WTC11 (cell line): ENCODE data around the gene ANO10. TPM values are rescaled to one million over a fixed set of nuclear protein-coding genes. Genes with fewer than 3 reads are reported as not detected.

ENCODE experiments used
- ATAC-seq: fragments of 200-7000 bp; cut with Tn5 transposase; 2 replicates; pipeline ENCODE4 v1.10.0; 2021; ENCODE audit warnings: mild to moderate bottlenecking, moderate library complexity
- CTCF ChIA-PET: fragments of 300-600 bp; sonication (Branson Sonifier 250); formaldehyde crosslinking; loops from one replicate; lab custom pipeline; 2021; ENCODE audit warnings: antibody characterized with exemption; lab: Charles Lee
- POLR2A ChIA-PET: fragments of 350-600 bp; sonication (Branson Sonifier 250); formaldehyde crosslinking; loops from one replicate; lab custom pipeline; 2021; ENCODE audit warnings: antibody characterized with exemption; lab: Charles Lee
- DNase-seq: peaks from one replicate; pipeline ENCODE4 v3.0.0; 2021; ENCODE audit warnings: low spot score
- H3K27ac Mint-ChIP-seq: 2 replicates; pipeline ENCODE4 v1.8.0; 2021; ENCODE audit warnings: mixed read lengths
- H3K27me3 Mint-ChIP-seq: 2 replicates; pipeline ENCODE4 v1.8.0; 2021; ENCODE audit warnings: low read depth, mild to moderate bottlenecking, moderate library complexity, mixed read lengths
- H3K36me3 Mint-ChIP-seq: 2 replicates; pipeline ENCODE4 v1.8.0; 2021; ENCODE audit warnings: mixed read lengths
- H3K4me1 Mint-ChIP-seq: 2 replicates; pipeline ENCODE4 v1.8.0; 2022; ENCODE audit warnings: mixed read lengths
- H3K4me3 Mint-ChIP-seq: 2 replicates; pipeline ENCODE4 v1.8.0; 2021; ENCODE audit warnings: mild to moderate bottlenecking, moderate library complexity, mixed read lengths
- H3K9me3 Mint-ChIP-seq: 2 replicates; pipeline ENCODE4 v1.8.0; 2021; ENCODE audit warnings: mixed read lengths
- CREM ChIP-seq: sonication (generic); formaldehyde crosslinking; IDR thresholded peaks from 2 replicates; pipeline ENCODE4 v1.8.1; 2022; ENCODE audit warnings: mild to moderate bottlenecking, missing genetic modification reagents, moderate library complexity
- ELF4 ChIP-seq: sonication (generic); formaldehyde crosslinking; IDR thresholded peaks from 2 replicates; pipeline ENCODE4 v1.8.1; 2022; ENCODE audit warnings: low read depth, mild to moderate bottlenecking, moderate library complexity, missing genetic modification reagents
- ESRRA ChIP-seq: sonication (generic); formaldehyde crosslinking; IDR thresholded peaks from 2 replicates; pipeline ENCODE4 v1.8.1; 2022; ENCODE audit warnings: mild to moderate bottlenecking, missing genetic modification reagents, borderline replicate concordance
- ETV6 ChIP-seq: sonication (generic); formaldehyde crosslinking; IDR thresholded peaks from 2 replicates; pipeline ENCODE4 v1.8.1; 2022; ENCODE audit warnings: mild to moderate bottlenecking, missing genetic modification reagents
- JUN ChIP-seq: sonication (generic); formaldehyde crosslinking; IDR thresholded peaks from 2 replicates; pipeline ENCODE4 v1.8.0; 2023; ENCODE audit warnings: mild to moderate bottlenecking, missing genetic modification reagents
- MXD4 ChIP-seq: fragments of 250-450 bp; sonication (Bioruptor Pico); IDR thresholded peaks from 2 replicates; pipeline ENCODE4 v1.8.0; 2021; ENCODE audit warnings: mild to moderate bottlenecking, moderate library complexity, borderline replicate concordance
- NR1H2 ChIP-seq: sonication (generic); formaldehyde crosslinking; IDR thresholded peaks from 2 replicates; pipeline ENCODE4 v1.9.0; 2021; ENCODE audit warnings: mild to moderate bottlenecking, moderate library complexity, missing genetic modification reagents
- SMAD3 ChIP-seq: sonication (generic); formaldehyde crosslinking; IDR thresholded peaks from 2 replicates; pipeline ENCODE4 v1.8.0; 2022; ENCODE audit warnings: missing genetic modification reagents, mild to moderate bottlenecking, borderline replicate concordance
- SMAD4 ChIP-seq: sonication (generic); formaldehyde crosslinking; IDR thresholded peaks from 2 replicates; pipeline ENCODE4 v1.8.0; 2022; ENCODE audit warnings: mild to moderate bottlenecking, missing genetic modification reagents
- TCF7 ChIP-seq: sonication (generic); formaldehyde crosslinking; IDR thresholded peaks from 2 replicates; pipeline ENCODE4 v1.8.0; 2022; ENCODE audit warnings: mild to moderate bottlenecking, low read depth, missing genetic modification reagents, moderate library complexity
- TEAD4 ChIP-seq: sonication (generic); formaldehyde crosslinking; IDR thresholded peaks from 2 replicates; pipeline ENCODE4 v1.8.0; 2022; ENCODE audit warnings: mild to moderate bottlenecking, missing genetic modification reagents
- ZNF232 ChIP-seq: sonication (generic); formaldehyde crosslinking; IDR thresholded peaks from 2 replicates; pipeline ENCODE4 v1.8.0; 2022; ENCODE audit warnings: mild to moderate bottlenecking, missing genetic modification reagents
- ZNF416 ChIP-seq: fragments of 250-450 bp; sonication (Bioruptor Pico); IDR thresholded peaks from 2 replicates; pipeline ENCODE4 v1.9.0; 2021; ENCODE audit warnings: mild to moderate bottlenecking, inconsistent platforms
- total RNA-seq: library from RNA; stranded (reverse); gene quantifications from 3 replicates; pipeline ENCODE4 v1.2.3, GENCODE V29; 2021
- TF ChIP-seq, protein P1 (sequence below): sonication (generic); formaldehyde crosslinking; IDR thresholded peaks from 2 replicates; pipeline ENCODE4 v1.8.0; 2022; ENCODE audit warnings: mild to moderate bottlenecking, missing genetic modification reagents
- TF ChIP-seq, protein P2 (sequence below): sonication (generic); formaldehyde crosslinking; IDR thresholded peaks from 2 replicates; pipeline ENCODE4 v1.8.1; 2023; ENCODE audit warnings: mild to moderate bottlenecking, moderate library complexity, missing genetic modification reagents
- TF ChIP-seq, protein P3 (sequence below): sonication (generic); formaldehyde crosslinking; IDR thresholded peaks from 2 replicates; pipeline ENCODE4 v1.8.1; 2023; ENCODE audit warnings: mild to moderate bottlenecking, missing genetic modification reagents, moderate library complexity
- TF ChIP-seq, protein P4 (sequence below): fragments of 250-450 bp; sonication (Bioruptor Pico); IDR thresholded peaks from 2 replicates; pipeline ENCODE4 v1.9.0; 2021; ENCODE audit warnings: mild to moderate bottlenecking
- TF ChIP-seq, protein P5 (sequence below): sonication (generic); formaldehyde crosslinking; IDR thresholded peaks from 2 replicates; pipeline ENCODE4 v1.8.1; 2023; ENCODE audit warnings: mild to moderate bottlenecking, missing genetic modification reagents
- TF ChIP-seq, protein P6 (sequence below): sonication (generic); formaldehyde crosslinking; IDR thresholded peaks from 2 replicates; pipeline ENCODE4 v1.8.1; 2023; ENCODE audit warnings: mild to moderate bottlenecking, missing genetic modification reagents, moderate library complexity
- TF ChIP-seq, protein P7 (sequence below): sonication (generic); formaldehyde crosslinking; conservative IDR thresholded peaks from 2 replicates; pipeline ENCODE4 v1.8.1; 2022; ENCODE audit warnings: mild to moderate bottlenecking, missing genetic modification reagents
- TF ChIP-seq, protein P8 (sequence below): sonication (generic); formaldehyde crosslinking; IDR thresholded peaks from 2 replicates; pipeline ENCODE4 v1.8.1; 2022; ENCODE audit warnings: mild to moderate bottlenecking, moderate library complexity, missing genetic modification reagents
- TF ChIP-seq, protein P9 (sequence below): sonication (generic); formaldehyde crosslinking; IDR thresholded peaks from 2 replicates; pipeline ENCODE4 v1.8.1; 2023; ENCODE audit warnings: mild to moderate bottlenecking, missing genetic modification reagents

ANO10 gene
- total RNA-seq, 1 experiment from 2014 or later, result 35.1 TPM

DNA sequence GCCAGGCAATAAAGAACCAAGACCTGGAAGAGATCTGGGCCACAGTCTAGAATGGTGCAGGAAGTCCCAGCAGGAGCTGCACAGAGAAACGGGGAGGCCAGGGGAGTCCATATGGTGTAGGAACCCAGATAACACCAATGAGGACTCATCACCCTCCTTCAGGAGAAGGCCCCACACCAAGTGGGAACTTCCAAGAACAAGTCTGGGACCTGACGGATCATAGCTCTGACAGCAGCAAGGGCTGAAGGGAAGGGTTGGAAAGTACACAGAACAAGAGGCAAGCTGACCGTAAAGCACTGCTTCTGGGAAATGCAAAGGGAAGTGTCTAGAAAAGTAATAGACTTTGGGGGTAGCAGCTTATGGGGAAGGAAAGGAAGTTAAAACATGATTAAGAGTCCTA, 34.5 kb downstream of the ANO10 start:
- ChIA-PET POLR2A (no interaction called here), CTCF (no interaction called here)
- peak overlapping the region; percentile 63; the same call in 1 of the 2 replicates for H3K27ac Mint-ChIP-seq

DNA sequence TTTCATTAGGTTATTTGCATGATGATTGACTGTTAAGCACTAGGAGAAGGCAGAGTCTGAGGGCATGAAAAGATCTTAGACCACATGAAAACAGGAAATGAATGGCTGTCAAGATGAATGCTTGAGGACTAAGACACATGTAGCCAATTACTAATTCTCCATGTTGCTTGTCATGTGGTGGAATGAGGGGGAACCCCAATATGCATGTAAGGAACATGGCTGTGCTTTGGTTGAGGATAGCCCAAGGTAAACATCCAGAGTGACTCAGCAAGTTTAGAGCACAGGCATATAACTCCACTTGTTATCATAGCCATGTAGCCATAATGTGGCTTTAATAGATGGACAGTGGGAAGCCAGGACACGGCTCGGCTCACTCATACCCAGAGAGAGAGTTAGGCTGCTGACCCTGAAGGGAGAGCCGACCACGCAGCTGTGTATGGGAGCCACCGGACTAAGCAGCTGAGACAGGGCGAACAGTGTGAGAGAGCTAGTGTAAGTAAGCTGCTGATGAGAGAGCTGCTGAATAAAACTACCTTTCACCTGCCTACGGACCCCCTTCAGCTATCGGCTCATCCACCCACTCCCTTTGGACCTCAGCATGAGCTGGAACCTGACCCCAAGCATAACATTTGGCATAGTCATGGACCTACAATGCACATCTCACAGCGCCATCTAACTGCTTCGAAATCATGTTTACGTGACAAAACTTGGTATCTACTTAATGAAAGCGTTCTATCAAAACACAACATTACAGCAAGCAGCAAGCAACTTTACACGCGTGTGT, 37.6 kb downstream of the ANO10 start:
- Mint-ChIP-seq H3K4me1 (peaks cover 22% of the 10 kb centered on the region), H3K27me3 (no peaks in the 10 kb centered on the region), H3K9me3 (peaks cover 8% of the 10 kb centered on the region), H3K4me3 (no peak overlapping the region), H3K27ac (peak overlapping the region; percentile 29; the same call in 1 of the 2 replicates), H3K36me3 (peaks cover 4% of the 10 kb centered on the region; the same call in 1 of the 2 replicates)
- CTCF ChIA-PET, result interaction anchor here (0.6 to 1.2 kb wide), 2 partner anchors 36 to 361 kb away, joined by 3 to 7 read pairs; no protein-coding TSS in a partner anchor
- DNase-seq, result no peak
- no peak for ATAC-seq
- POLR2A ChIA-PET, result no interaction called here
- TF ChIP-seq, protein P1, sequence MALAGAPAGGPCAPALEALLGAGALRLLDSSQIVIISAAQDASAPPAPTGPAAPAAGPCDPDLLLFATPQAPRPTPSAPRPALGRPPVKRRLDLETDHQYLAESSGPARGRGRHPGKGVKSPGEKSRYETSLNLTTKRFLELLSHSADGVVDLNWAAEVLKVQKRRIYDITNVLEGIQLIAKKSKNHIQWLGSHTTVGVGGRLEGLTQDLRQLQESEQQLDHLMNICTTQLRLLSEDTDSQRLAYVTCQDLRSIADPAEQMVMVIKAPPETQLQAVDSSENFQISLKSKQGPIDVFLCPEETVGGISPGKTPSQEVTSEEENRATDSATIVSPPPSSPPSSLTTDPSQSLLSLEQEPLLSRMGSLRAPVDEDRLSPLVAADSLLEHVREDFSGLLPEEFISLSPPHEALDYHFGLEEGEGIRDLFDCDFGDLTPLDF (CRISPR knock-in tag), result no peak
- TF ChIP-seq, protein P2, sequence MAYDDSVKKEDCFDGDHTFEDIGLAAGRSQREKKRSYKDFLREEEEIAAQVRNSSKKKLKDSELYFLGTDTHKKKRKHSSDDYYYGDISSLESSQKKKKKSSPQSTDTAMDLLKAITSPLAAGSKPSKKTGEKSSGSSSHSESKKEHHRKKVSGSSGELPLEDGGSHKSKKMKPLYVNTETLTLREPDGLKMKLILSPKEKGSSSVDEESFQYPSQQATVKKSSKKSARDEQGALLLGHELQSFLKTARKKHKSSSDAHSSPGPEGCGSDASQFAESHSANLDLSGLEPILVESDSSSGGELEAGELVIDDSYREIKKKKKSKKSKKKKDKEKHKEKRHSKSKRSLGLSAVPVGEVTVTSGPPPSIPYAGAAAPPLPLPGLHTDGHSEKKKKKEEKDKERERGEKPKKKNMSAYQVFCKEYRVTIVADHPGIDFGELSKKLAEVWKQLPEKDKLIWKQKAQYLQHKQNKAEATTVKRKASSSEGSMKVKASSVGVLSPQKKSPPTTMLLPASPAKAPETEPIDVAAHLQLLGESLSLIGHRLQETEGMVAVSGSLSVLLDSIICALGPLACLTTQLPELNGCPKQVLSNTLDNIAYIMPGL (CRISPR knock-in tag), result no peak
- TF ChIP-seq, protein P3, sequence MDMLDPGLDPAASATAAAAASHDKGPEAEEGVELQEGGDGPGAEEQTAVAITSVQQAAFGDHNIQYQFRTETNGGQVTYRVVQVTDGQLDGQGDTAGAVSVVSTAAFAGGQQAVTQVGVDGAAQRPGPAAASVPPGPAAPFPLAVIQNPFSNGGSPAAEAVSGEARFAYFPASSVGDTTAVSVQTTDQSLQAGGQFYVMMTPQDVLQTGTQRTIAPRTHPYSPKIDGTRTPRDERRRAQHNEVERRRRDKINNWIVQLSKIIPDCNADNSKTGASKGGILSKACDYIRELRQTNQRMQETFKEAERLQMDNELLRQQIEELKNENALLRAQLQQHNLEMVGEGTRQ, result no peak
- no peak for TF ChIP-seq TEAD4 (CRISPR knock-in tag)
- no peak for TF ChIP-seq CREM (CRISPR knock-in tag)
- TF ChIP-seq, protein P4, sequence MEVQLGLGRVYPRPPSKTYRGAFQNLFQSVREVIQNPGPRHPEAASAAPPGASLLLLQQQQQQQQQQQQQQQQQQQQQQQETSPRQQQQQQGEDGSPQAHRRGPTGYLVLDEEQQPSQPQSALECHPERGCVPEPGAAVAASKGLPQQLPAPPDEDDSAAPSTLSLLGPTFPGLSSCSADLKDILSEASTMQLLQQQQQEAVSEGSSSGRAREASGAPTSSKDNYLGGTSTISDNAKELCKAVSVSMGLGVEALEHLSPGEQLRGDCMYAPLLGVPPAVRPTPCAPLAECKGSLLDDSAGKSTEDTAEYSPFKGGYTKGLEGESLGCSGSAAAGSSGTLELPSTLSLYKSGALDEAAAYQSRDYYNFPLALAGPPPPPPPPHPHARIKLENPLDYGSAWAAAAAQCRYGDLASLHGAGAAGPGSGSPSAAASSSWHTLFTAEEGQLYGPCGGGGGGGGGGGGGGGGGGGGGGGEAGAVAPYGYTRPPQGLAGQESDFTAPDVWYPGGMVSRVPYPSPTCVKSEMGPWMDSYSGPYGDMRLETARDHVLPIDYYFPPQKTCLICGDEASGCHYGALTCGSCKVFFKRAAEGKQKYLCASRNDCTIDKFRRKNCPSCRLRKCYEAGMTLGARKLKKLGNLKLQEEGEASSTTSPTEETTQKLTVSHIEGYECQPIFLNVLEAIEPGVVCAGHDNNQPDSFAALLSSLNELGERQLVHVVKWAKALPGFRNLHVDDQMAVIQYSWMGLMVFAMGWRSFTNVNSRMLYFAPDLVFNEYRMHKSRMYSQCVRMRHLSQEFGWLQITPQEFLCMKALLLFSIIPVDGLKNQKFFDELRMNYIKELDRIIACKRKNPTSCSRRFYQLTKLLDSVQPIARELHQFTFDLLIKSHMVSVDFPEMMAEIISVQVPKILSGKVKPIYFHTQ (CRISPR knock-in tag), result no peak
- TF ChIP-seq, protein P5, sequence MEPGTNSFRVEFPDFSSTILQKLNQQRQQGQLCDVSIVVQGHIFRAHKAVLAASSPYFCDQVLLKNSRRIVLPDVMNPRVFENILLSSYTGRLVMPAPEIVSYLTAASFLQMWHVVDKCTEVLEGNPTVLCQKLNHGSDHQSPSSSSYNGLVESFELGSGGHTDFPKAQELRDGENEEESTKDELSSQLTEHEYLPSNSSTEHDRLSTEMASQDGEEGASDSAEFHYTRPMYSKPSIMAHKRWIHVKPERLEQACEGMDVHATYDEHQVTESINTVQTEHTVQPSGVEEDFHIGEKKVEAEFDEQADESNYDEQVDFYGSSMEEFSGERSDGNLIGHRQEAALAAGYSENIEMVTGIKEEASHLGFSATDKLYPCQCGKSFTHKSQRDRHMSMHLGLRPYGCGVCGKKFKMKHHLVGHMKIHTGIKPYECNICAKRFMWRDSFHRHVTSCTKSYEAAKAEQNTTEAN (CRISPR knock-in tag), result no peak
- TF ChIP-seq ZNF416 (CRISPR knock-in tag), result no peak
- TF ChIP-seq NR1H2 (CRISPR knock-in tag), result no peak
- no peak for TF ChIP-seq JUN (CRISPR knock-in tag)
- no peak for TF ChIP-seq ZNF232 (CRISPR knock-in tag)
- no peak for TF ChIP-seq ETV6 (CRISPR knock-in tag)
- no peak for TF ChIP-seq TCF7
- TF ChIP-seq MXD4, result no peak

More for the DNA sequence above, 34.5 kb downstream of the ANO10 start:
- DNase-seq (no peak), ATAC-seq (no peak)
- peaks cover 2% of the 10 kb centered on the region; the same call in 1 of the 2 replicates for H3K27me3 Mint-ChIP-seq
- peaks cover 22% of the 10 kb centered on the region for H3K4me1 Mint-ChIP-seq
- TF ChIP-seq, protein P6, sequence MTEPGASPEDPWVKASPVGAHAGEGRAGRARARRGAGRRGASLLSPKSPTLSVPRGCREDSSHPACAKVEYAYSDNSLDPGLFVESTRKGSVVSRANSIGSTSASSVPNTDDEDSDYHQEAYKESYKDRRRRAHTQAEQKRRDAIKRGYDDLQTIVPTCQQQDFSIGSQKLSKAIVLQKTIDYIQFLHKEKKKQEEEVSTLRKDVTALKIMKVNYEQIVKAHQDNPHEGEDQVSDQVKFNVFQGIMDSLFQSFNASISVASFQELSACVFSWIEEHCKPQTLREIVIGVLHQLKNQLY (CRISPR knock-in tag), result no peak
- TF ChIP-seq, protein P7, sequence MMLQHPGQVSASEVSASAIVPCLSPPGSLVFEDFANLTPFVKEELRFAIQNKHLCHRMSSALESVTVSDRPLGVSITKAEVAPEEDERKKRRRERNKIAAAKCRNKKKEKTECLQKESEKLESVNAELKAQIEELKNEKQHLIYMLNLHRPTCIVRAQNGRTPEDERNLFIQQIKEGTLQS, result no peak
- TF ChIP-seq, protein P8, sequence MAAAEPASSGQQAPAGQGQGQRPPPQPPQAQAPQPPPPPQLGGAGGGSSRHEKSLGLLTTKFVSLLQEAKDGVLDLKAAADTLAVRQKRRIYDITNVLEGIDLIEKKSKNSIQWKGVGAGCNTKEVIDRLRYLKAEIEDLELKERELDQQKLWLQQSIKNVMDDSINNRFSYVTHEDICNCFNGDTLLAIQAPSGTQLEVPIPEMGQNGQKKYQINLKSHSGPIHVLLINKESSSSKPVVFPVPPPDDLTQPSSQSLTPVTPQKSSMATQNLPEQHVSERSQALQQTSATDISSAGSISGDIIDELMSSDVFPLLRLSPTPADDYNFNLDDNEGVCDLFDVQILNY (CRISPR knock-in tag), result no peak
- TF ChIP-seq ESRRA (no peak), SMAD3 (CRISPR knock-in tag) (no peak), SMAD4 (CRISPR knock-in tag) (no peak), ZNF416 (CRISPR knock-in tag) (no peak), ELF4 (CRISPR knock-in tag) (no peak), CREM (CRISPR knock-in tag) (no peak)
- TF ChIP-seq, protein P9, sequence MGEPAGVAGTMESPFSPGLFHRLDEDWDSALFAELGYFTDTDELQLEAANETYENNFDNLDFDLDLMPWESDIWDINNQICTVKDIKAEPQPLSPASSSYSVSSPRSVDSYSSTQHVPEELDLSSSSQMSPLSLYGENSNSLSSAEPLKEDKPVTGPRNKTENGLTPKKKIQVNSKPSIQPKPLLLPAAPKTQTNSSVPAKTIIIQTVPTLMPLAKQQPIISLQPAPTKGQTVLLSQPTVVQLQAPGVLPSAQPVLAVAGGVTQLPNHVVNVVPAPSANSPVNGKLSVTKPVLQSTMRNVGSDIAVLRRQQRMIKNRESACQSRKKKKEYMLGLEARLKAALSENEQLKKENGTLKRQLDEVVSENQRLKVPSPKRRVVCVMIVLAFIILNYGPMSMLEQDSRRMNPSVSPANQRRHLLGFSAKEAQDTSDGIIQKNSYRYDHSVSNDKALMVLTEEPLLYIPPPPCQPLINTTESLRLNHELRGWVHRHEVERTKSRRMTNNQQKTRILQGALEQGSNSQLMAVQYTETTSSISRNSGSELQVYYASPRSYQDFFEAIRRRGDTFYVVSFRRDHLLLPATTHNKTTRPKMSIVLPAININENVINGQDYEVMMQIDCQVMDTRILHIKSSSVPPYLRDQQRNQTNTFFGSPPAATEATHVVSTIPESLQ (CRISPR knock-in tag), result no peak
- peaks cover 26% of the 10 kb centered on the region for H3K36me3 Mint-ChIP-seq
- peaks cover 25% of the 10 kb centered on the region for H3K9me3 Mint-ChIP-seq
- no peak overlapping the region for H3K4me3 Mint-ChIP-seq
